Measurements from ENCODE around the gene PITX3. TPM values are rescaled to one million over a fixed set of nuclear protein-coding genes. Genes with fewer than 3 reads are reported as not detected.

PITX3 gene
- total and polyA plus RNA-seq, 9 of the 15 experiments (the other 6 are each of a cell fraction or from before 2014, with no cell fraction given), result 0.30 to 0.98 (median 0.95) TPM; not detected in 6

GRCh38 chr10:102241444-102242117 is at the start of gene PITX3 (continued):
- TF ChIP-seq SAFB (IDR thresholded peaks at IDR 0.05; ENCODE audit: borderline replicate concordance, low read depth, low read length) (no peak), ZNF134 (CRISPR knock-in tag; conservative IDR thresholded peaks at IDR 0.05) (no peak), BRF2 (IDR thresholded peaks at IDR 0.05; ENCODE audit: borderline replicate concordance, insufficient read depth, insufficient read length) (no peak), ZNF507 (tag; conservative IDR thresholded peaks at IDR 0.05) (no peak), POLR2AphosphoS5 (IDR thresholded peaks at IDR 0.05; ENCODE audit: control insufficient read depth, insufficient read depth, low read depth, low read length) (no peak), HMBOX1 (IDR thresholded peaks at IDR 0.05) (no peak), PHF20 (IDR thresholded peaks at IDR 0.05; ENCODE audit: partially characterized antibody) (no peak), MCM5 (IDR thresholded peaks at IDR 0.05; ENCODE audit: low read depth) (no peak), ZBTB33 (CRISPR knock-in tag; IDR thresholded peaks at IDR 0.05) (no peak), ZNF184 (CRISPR knock-in tag; IDR thresholded peaks at IDR 0.05) (no peak), NR2C1 (IDR thresholded peaks at IDR 0.05) (no peak), NR2C1 (tag; IDR thresholded peaks at IDR 0.05) (no peak), PRDM10 (IDR thresholded peaks at IDR 0.05; ENCODE audit: partially characterized antibody) (peak; percentile 6), RB1 (IDR thresholded peaks at IDR 0.05; ENCODE audit: low read depth) (peak; percentile 69; the same call in 1 of the 2 replicates), CSDE1 (IDR thresholded peaks at IDR 0.05) (no peak), KAT7 (CRISPR knock-in tag; IDR thresholded peaks at IDR 0.05; ENCODE audit: borderline replicate concordance) (0 out of 2 replicates have a peak, but pooled peaks have one; percentile 50), PKNOX1 (IDR thresholded peaks at IDR 0.05) (peak; percentile 76), ZNF644 (tag; IDR thresholded peaks at IDR 0.05; ENCODE audit: low read depth) (no peak), KLF10 (CRISPR knock-in tag; IDR thresholded peaks at IDR 0.05) (no peak), SPI1 (IDR thresholded peaks at IDR 0.05; ENCODE audit: borderline replicate concordance, low read depth, low read length) (no peak)
